ENCODE data around the gene C9orf85.

DNA sequence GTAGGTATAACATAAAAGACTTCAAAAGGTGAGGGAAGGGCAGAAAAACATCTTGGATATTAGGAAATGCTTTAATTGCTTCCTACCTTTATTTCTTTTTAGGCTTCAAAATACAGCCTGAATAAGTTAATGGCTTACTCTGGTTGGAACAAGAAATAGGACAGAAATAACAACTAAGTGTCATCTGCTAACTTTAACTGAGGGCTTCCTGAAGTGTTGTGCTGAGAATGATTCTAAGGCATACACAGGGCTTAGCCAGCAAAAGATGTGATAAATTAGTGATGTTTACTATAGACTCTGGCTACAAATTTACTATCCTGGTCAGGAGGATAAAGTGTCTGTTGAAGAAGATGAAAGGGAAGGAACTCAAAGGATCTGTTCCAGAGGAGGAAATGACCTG is 34.6 kb upstream of the C9orf85 start:
- TF ChIP-seq, protein P1, sequence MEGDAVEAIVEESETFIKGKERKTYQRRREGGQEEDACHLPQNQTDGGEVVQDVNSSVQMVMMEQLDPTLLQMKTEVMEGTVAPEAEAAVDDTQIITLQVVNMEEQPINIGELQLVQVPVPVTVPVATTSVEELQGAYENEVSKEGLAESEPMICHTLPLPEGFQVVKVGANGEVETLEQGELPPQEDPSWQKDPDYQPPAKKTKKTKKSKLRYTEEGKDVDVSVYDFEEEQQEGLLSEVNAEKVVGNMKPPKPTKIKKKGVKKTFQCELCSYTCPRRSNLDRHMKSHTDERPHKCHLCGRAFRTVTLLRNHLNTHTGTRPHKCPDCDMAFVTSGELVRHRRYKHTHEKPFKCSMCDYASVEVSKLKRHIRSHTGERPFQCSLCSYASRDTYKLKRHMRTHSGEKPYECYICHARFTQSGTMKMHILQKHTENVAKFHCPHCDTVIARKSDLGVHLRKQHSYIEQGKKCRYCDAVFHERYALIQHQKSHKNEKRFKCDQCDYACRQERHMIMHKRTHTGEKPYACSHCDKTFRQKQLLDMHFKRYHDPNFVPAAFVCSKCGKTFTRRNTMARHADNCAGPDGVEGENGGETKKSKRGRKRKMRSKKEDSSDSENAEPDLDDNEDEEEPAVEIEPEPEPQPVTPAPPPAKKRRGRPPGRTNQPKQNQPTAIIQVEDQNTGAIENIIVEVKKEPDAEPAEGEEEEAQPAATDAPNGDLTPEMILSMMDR (IDR thresholded peaks at IDR 0.05; ENCODE audit: insufficient read depth, low read length, poor library complexity, severe bottlenecking) = no peak
- TF ChIP-seq EZH2phosphoT487 (conservative IDR thresholded peaks at IDR 0.05; ENCODE audit: low read length) = no peak
